Transverse colon (tissue), 4 donors: ENCODE data around the gene LINGO3. TPM values are rescaled to one million over a fixed set of nuclear protein-coding genes. Genes with fewer than 3 reads are reported as not detected.

Experiments used
- DNase-seq: peaks from one replicate; pipeline ENCODE4 v3.0.0-alpha.2; 2019
- H3K27ac ChIP-seq, 4 donors: fragments of 200-600 bp; sonication (generic); 2 replicates each; pipeline ENCODE4 v1.5.1; 2016 to 2018; ENCODE audit warnings: inconsistent platforms in 4 of 4
- H3K27me3 ChIP-seq: fragments of 200-600 bp; sonication (generic); 2 replicates; pipeline ENCODE4 v1.5.1; 2017; ENCODE audit warnings: inconsistent platforms
- H3K36me3 ChIP-seq, 4 donors: fragments of 200-600 bp; sonication (generic); 2 replicates each; pipeline ENCODE4 v1.5.1; 2017 to 2019; ENCODE audit warnings: inconsistent platforms in 4 of 4
- H3K4me1 ChIP-seq, 4 donors: fragments of 200-600 bp; sonication (generic); 2 replicates each; pipeline ENCODE4 v1.5.1; 2017 to 2020; ENCODE audit warnings: inconsistent platforms in 4 of 4
- H3K4me3 ChIP-seq, 4 donors: fragments of 200-600 bp; sonication (generic); 1 replicate in 1 of 4; 2 replicates in 3 of 4; pipeline versions ENCODE4 v1.5.1 to v1.6.1; 2017 to 2019; ENCODE audit warnings: inconsistent platforms in 4 of 4
- H3K9me3 ChIP-seq, 2 donors: fragments of 200-600 bp; sonication (generic); 2 replicates each; pipeline ENCODE4 v1.5.1; 2017 to 2019; ENCODE audit warnings: inconsistent platforms in 2 of 2
- EP300 ChIP-seq: sonication (generic); formaldehyde crosslinking; IDR thresholded peaks from one replicate; pipeline ENCODE4 v1.6.1; 2017; ENCODE audit warnings: antibody characterized with exemption, low read depth
- POLR2A ChIP-seq: fragments of 450-650 bp; IDR thresholded peaks from one replicate; pipeline ENCODE4 v1.6.1; 2016; ENCODE audit warnings: antibody characterized with exemption, mild to moderate bottlenecking, moderate library complexity
- POLR2AphosphoS5 ChIP-seq, 3 donors: sonication (generic); formaldehyde crosslinking; IDR thresholded peaks; one replicate each; pipeline ENCODE4 v1.6.1; 2016; ENCODE audit warnings: antibody characterized with exemption in 3 of 3
- WGBS, 2 donors: methylation state at CpG; one replicate each; pipeline ENCODE4 v1.1.5; 2018; ENCODE audit warnings: low coverage in 1 of 2; 5-methylcytosine and 5-hydroxymethylcytosine counted together
- in situ Hi-C, 4 donors: fragments of 200-750 bp; cut with MboI; loops; one replicate each; pipeline versions ENCODE4 v1.15.0 to v1.15.1; 2017; ENCODE audit warnings: low sequenced_read_pairs in 3 of 4, low pct_ligation_motif_present in 1 of 4, low pct_unique_long_range_greater_than_20kb in 1 of 4
- intact Hi-C: fragments of 100-400 bp; cut with DNase I; formaldehyde crosslinking; loops from one replicate; pipeline ENCODE4 v1.15.1; 2023; ENCODE audit warnings: low total_unique reads
- total RNA-seq, 4 donors: library from RNA; depleted of rRNA; stranded (reverse); fragments of >200 nt; gene quantifications; one replicate each; pipeline ENCODE4 v1.1.0, GENCODE V29; 2016
- TF ChIP-seq, protein P1 (sequence below), 5 experiments: fragments of 200-600 bp in 3 of 5; fragments of 450-650 bp in 2 of 5; sonication (generic) in 3 of 5; IDR thresholded peaks; 1 replicate in 2 of 5; 2 replicates in 3 of 5; pipeline ENCODE4 v1.5.1; 2016 to 2017; ENCODE audit warnings: antibody characterized with exemption in 5 of 5, inconsistent platforms in 3 of 5, mild to moderate bottlenecking in 2 of 5, moderate library complexity in 1 of 5

LINGO3 gene
- total RNA-seq, 4 donors from 2014 or later, result 0.27 to 1.5 (median 0.64) TPM; not detected in 1

DNA sequence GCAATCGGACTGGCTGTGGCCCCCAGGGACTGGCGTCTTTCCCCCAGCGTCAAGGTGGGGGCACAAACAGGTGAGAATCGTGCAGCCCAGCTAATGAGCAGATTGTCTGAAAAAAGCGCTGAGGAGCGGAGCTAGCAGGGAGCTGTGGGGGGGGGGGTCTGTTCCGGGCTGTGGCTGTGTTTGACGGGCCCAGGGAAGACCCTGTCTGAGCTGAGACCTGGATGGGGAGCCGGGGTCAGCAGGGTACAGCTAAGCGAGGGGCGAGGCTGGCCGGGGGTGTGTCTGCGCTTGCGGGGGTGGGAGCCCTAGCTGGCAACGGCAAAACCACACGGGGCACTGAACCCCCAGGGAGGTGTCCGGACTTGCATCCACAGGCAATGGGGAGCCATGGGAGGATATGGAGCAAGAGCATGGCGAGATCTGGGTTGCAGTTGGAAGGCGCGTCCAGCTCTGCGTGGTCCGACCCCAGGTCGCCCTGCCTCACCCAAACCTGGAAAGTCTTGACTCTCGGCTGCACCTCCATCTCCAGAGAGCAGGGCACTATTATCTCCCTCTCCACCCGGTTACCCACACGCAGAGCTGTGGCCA is 4.6 kb downstream of the LINGO3 start:
- Histone ChIP-seq H3K4me3 (no peak overlapping the region), H3K4me1 (peaks cover 3 to 18% (median 11%) of the 10 kb centered on the region in 4 donors), H3K27ac (no peak overlapping the region), H3K36me3 (no peaks in the 10 kb centered on the region), H3K9me3 (no peaks in the 10 kb centered on the region), H3K27me3 (peaks cover 61% of the 10 kb centered on the region)
- intact Hi-C loops (no loop called here), in situ Hi-C loops (loop anchor here in 1 of 4 donors (25.0 kb wide), 1 partner anchor 309 kb away; no protein-coding TSS in a partner anchor)
- WGBS, 2 donors, result 37 to 78% methylated on average over 5 to 24 of the region's 26 CpGs
- TF ChIP-seq EP300 (no peak), POLR2AphosphoS5 (IDR thresholded peaks at IDR 0.05) (no peak), POLR2A (no peak)
- TF ChIP-seq, protein P1, sequence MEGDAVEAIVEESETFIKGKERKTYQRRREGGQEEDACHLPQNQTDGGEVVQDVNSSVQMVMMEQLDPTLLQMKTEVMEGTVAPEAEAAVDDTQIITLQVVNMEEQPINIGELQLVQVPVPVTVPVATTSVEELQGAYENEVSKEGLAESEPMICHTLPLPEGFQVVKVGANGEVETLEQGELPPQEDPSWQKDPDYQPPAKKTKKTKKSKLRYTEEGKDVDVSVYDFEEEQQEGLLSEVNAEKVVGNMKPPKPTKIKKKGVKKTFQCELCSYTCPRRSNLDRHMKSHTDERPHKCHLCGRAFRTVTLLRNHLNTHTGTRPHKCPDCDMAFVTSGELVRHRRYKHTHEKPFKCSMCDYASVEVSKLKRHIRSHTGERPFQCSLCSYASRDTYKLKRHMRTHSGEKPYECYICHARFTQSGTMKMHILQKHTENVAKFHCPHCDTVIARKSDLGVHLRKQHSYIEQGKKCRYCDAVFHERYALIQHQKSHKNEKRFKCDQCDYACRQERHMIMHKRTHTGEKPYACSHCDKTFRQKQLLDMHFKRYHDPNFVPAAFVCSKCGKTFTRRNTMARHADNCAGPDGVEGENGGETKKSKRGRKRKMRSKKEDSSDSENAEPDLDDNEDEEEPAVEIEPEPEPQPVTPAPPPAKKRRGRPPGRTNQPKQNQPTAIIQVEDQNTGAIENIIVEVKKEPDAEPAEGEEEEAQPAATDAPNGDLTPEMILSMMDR (IDR thresholded peaks at IDR 0.05), result no peak
- no peak for DNase-seq

DNA sequence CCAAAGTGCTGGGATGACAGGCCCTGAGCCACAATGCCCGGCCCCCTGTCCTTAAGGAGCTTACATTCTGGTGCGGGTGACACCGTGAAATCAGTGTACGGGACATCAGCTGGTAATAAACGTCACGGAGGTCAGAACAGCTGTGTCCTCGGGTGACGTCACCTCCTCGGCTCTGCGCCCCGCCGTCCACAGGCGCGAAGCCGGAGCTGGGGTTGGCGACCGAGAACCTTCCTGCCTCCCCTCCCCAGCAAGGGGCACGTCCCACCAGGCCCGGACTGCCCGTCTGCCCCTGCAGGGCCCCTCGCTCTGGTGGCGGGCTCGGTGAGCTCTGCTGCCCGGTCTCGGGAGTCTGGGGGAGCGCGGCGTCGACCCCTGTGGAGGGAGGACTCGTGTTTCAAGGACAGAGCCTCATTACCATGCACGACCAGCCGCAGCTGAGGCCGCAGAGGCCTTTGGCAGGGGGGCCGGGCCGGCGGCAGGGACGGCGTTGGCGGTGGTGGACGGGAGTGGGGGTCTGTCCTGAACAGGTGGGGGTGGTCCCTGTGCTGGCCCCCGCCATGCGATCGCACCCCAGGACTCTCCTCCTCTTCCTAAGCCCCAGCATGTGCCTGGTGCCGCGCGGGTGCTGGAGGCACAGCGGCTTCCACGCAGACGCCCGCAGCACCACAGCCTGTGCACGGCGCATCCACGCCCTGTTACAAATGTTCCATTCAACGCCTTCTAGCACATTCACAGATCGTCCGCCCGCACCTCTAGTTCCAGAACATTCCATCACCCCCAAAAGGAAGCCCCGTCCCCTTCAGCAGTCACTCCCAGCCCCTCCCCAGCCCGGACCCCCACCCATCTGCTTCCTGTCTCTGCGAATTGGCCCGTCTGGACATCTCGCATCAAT is 5.4 kb downstream of the LINGO3 start:
- Histone ChIP-seq H3K9me3 (no peaks in the 10 kb centered on the region), H3K27ac (no peak overlapping the region), H3K36me3 (no peaks in the 10 kb centered on the region), H3K4me1 (peaks cover 3 to 12% (median 9%) of the 10 kb centered on the region in 4 donors), H3K4me3 (peak overlapping the region in 1 of 4 donors; percentile 0), H3K27me3 (peaks cover 59% of the 10 kb centered on the region)
- intact Hi-C loops (no loop called here), in situ Hi-C loops (loop anchor here in 1 of 4 donors (25.0 kb wide), 1 partner anchor 310 kb away; no protein-coding TSS in a partner anchor)
- DNase-seq, result peak; percentile 52
- WGBS, 2 donors, result 23 to 61% methylated on average over 4 to 46 of the region's 62 CpGs
- TF ChIP-seq POLR2AphosphoS5 (IDR thresholded peaks at IDR 0.05) (no peak), POLR2A (no peak), EP300 (no peak)
- TF ChIP-seq, protein P1 (IDR thresholded peaks at IDR 0.05), result no peak

DNA sequence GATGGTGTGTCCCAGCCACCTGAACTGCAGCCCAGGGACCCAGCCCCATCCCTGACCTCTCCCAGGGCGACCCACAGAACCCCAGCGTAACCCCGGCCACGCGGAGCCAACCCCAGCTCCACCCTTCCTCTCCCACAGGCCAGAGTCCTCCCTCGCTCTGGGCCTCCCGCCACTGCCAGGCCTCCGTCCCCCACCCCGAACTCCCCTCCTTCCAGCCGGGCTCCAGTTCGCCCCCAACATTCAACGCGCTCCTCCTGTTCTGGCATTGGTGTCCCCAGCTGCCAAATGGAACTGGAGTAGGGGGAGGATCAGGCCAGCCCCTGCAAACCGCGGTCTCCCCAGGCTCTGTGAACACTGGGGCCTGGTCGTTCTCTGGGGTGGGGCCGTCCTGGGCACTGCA is 7.4 kb downstream of the LINGO3 start:
- 72 to 77% methylated on average over 9 to 17 of the region's 17 CpGs for WGBS, 2 donors
- no peak for DNase-seq
- no peaks in the 10 kb centered on the region for H3K36me3 ChIP-seq
- intact Hi-C loops, result no loop called here
- in situ Hi-C loops, result loop anchor here in 1 of 4 donors (25.0 kb wide), 1 partner anchor 312 kb away; no protein-coding TSS in a partner anchor
- TF ChIP-seq EP300 (no peak), POLR2A (no peak), POLR2AphosphoS5 (IDR thresholded peaks at IDR 0.05) (no peak)
- TF ChIP-seq, protein P1 (IDR thresholded peaks at IDR 0.05), result no peak
- no peaks in the 10 kb centered on the region for H3K9me3 ChIP-seq
- peaks cover 3 to 12% (median 9%) of the 10 kb centered on the region in 4 donors for H3K4me1 ChIP-seq
- no peak overlapping the region for H3K4me3 ChIP-seq
- no peak overlapping the region for H3K27ac ChIP-seq
- peaks cover 50% of the 10 kb centered on the region for H3K27me3 ChIP-seq

GRCh38 chr19:2296141-2296540 is 11.8 kb downstream of the LINGO3 start:
- intact Hi-C loops (no loop called here), in situ Hi-C loops (loop anchor here in 2 of 4 donors (25.0 kb wide), 1 partner anchor 91 kb away; no protein-coding TSS in a partner anchor)
- TF ChIP-seq, protein P1 (IDR thresholded peaks at IDR 0.05), result no peak
- no peak for TF ChIP-seq POLR2AphosphoS5 (IDR thresholded peaks at IDR 0.05)
- no peak for TF ChIP-seq EP300
- TF ChIP-seq POLR2A, result no peak
- WGBS, 2 donors, result 75% methylated on average over 16 of the region's 16 CpGs; no CpG with 5 or more reads in 1 of the 2 donors
- H3K4me3 ChIP-seq, result no peak overlapping the region
- no peak for DNase-seq
- H3K36me3 ChIP-seq, result no peaks in the 10 kb centered on the region
- H3K27me3 ChIP-seq, result peaks cover 67% of the 10 kb centered on the region
- no peaks in the 10 kb centered on the region for H3K9me3 ChIP-seq
- peaks cover 3 to 19% (median 11%) of the 10 kb centered on the region in 4 donors for H3K4me1 ChIP-seq
- H3K27ac ChIP-seq, result no peak overlapping the region
